B cell (primary cell): ENCODE results near the gene COG5. TPM values are rescaled to one million over a fixed set of nuclear protein-coding genes. Genes with fewer than 3 reads are reported as not detected.
"Not testable (repeated sequence)": the region's sequence is repeated elsewhere in the genome, so short reads cannot be mapped to it uniquely, and the experiment has no call there.

ENCODE experiments used
- ATAC-seq: fragments of 200-7000 bp; cut with Tn5 transposase; one replicate; pipeline ENCODE4 v1.10.0; 2021; ENCODE audit warnings: low read depth, mild to moderate bottlenecking, moderate number of reproducible peaks, moderate library complexity
- CTCF ChIA-PET: fragments of 350-600 bp; sonication (Branson Sonifier 250); formaldehyde crosslinking; loops from one replicate; lab custom pipeline; 2021; ENCODE audit warnings: antibody characterized with exemption, inconsistent platforms; lab: Charles Lee
- POLR2A ChIA-PET: fragments of 350-600 bp; sonication (Branson Sonifier 250); formaldehyde crosslinking; loops from one replicate; lab custom pipeline; 2021; ENCODE audit warnings: antibody characterized with exemption; lab: Charles Lee
- DNase-seq: peaks from one replicate; pipeline ENCODE4 v3.0.0; 2013
- H2AFZ ChIP-seq: 2 replicates; pipeline ENCODE4 v1.6.1; 2012; ENCODE audit warnings: mild to moderate bottlenecking, low read depth, low read length; ENCODE audit not compliant: insufficient read depth, poor library complexity, severe bottlenecking
- H3K27ac ChIP-seq, 2 donors: 1 replicate in 1 of 2; 2 replicates in 1 of 2; pipeline ENCODE4 v1.5.1; 2012 to 2013; ENCODE audit warnings: low read length in 2 of 2, mild to moderate bottlenecking in 2 of 2, moderate library complexity in 1 of 2
- H3K27me3 ChIP-seq, 4 experiments: fragments of 200-600 bp in 1 of 4; sonication (generic) in 1 of 4; replicated peaks in 1 of 4; 1 replicate in 2 of 4; 2 replicates in 2 of 4; pipeline versions ENCODE4 v1.6.1 to v1.7.0; 2013 to 2016; ENCODE audit warnings: low read length in 3 of 4, mild to moderate bottlenecking in 2 of 4, mixed read lengths in 1 of 4, moderate library complexity in 1 of 4; ENCODE audit not compliant: insufficient read depth in 4 of 4, control insufficient read depth in 3 of 4; ENCODE audit errors: control extremely low read depth in 1 of 4
- H3K36me3 ChIP-seq, 2 experiments: replicated peaks in 1 of 2; 1 replicate in 1 of 2; 2 replicates in 1 of 2; pipeline versions ENCODE4 v1.6.1 to v1.7.1; 2013; ENCODE audit warnings: low read length in 1 of 2; ENCODE audit not compliant: insufficient read depth in 2 of 2, control insufficient read depth in 1 of 2; ENCODE audit errors: control extremely low read depth in 1 of 2, extremely low read depth in 1 of 2
- H3K4me1 ChIP-seq, 2 donors: fragments of 200-600 bp in 1 of 2; sonication (generic) in 1 of 2; 1 replicate in 1 of 2; 2 replicates in 1 of 2; pipeline versions ENCODE4 v1.5.1 to v1.6.1; 2013 to 2017; ENCODE audit warnings: low read length in 2 of 2; ENCODE audit not compliant: control insufficient read depth in 2 of 2, insufficient read depth in 2 of 2
- H3K4me2 ChIP-seq: replicated peaks from 2 replicates; pipeline ENCODE3; 2012; ENCODE audit warnings: mild to moderate bottlenecking, low read depth, low read length; ENCODE audit not compliant: poor library complexity, severe bottlenecking
- H3K4me3 ChIP-seq, 5 experiments: fragments of 200-600 bp in 1 of 5; sonication (generic) in 1 of 5; 1 replicate in 3 of 5; 2 replicates in 2 of 5; pipeline versions ENCODE4 v1.5.1 to v1.7.0; 2011 to 2016; ENCODE audit warnings: low read length in 4 of 5, mild to moderate bottlenecking in 4 of 5, low read depth in 2 of 5, control low read depth in 1 of 5, moderate library complexity in 1 of 5; ENCODE audit not compliant: insufficient read depth in 1 of 5; ENCODE audit errors: control extremely low read depth in 1 of 5, extremely low read depth in 1 of 5
- H3K79me2 ChIP-seq: fragments of 200-600 bp; sonication (generic); one replicate; pipeline ENCODE4 v1.6.0; 2016; ENCODE audit warnings: low read length; ENCODE audit not compliant: control insufficient read depth, insufficient read depth
- H3K9ac ChIP-seq: fragments of 200-600 bp; sonication (generic); 2 replicates; pipeline ENCODE4 v1.6.1; 2017; ENCODE audit warnings: mild to moderate bottlenecking, low read length, moderate library complexity
- H3K9me3 ChIP-seq, 3 donors: one replicate each; pipeline versions ENCODE4 v1.6.1 to v1.7.1; 2013; ENCODE audit warnings: low read length in 2 of 3; ENCODE audit not compliant: control insufficient read depth in 2 of 3, insufficient read depth in 1 of 3; ENCODE audit errors: control extremely low read depth in 1 of 3
- H4K20me1 ChIP-seq: 2 replicates; pipeline ENCODE4 v1.6.0; 2012; ENCODE audit warnings: mild to moderate bottlenecking, low read length; ENCODE audit not compliant: insufficient read depth, control insufficient read depth, poor library complexity, severe bottlenecking
- H3K27ac Mint-ChIP-seq: one replicate; pipeline ENCODE4 v1.8.0; 2021; ENCODE audit warnings: mixed read lengths
- H3K27me3 Mint-ChIP-seq: one replicate; pipeline ENCODE4 v1.8.0; 2021; ENCODE audit warnings: mixed read lengths
- H3K4me1 Mint-ChIP-seq: one replicate; pipeline ENCODE4 v1.8.0; 2021; ENCODE audit warnings: mixed read lengths
- H3K4me3 Mint-ChIP-seq: one replicate; pipeline ENCODE4 v1.8.0; 2021; ENCODE audit warnings: mixed read lengths
- H3K9me3 Mint-ChIP-seq: one replicate; pipeline ENCODE4 v1.8.0; 2022; ENCODE audit warnings: mixed read lengths; ENCODE audit not compliant: insufficient read depth
- CTCF ChIP-seq: fragments of 200-600 bp; IDR thresholded peaks from one replicate; pipeline ENCODE4 v1.8.0; 2022; ENCODE audit warnings: antibody characterized with exemption, mild to moderate bottlenecking
- EZH2 ChIP-seq: IDR thresholded peaks from 2 replicates; pipeline ENCODE4 v1.6.1; 2012; ENCODE audit warnings: borderline replicate concordance, low read depth, mild to moderate bottlenecking, moderate library complexity, low read length; ENCODE audit not compliant: insufficient read depth, poor library complexity, severe bottlenecking
- whole genome bisulfite sequencing: methylation state at CpG from one replicate; pipeline ENCODE4 v1.1.5; 2013; ENCODE audit warnings: missing lambda C conversion rate; ENCODE audit not compliant: insufficient coverage; 5-methylcytosine and 5-hydroxymethylcytosine counted together
- intact Hi-C: fragments of 100-400 bp; cut with micrococcal nuclease; formaldehyde crosslinking; loops from one replicate; pipeline ENCODE4 v1.10.0; 2022
- polyA plus RNA-seq: library from polyadenylated mRNA; depleted of rRNA; stranded (reverse); fragments of >200 nt; gene quantifications from 2 replicates; pipeline ENCODE4 v1.2.3, GENCODE V29; 2012
- total RNA-seq, 2 donors: library from RNA; stranded (reverse); fragments of 120-200 nt in 1 of 2; gene quantifications; 1 replicate in 1 of 2; 2 replicates in 1 of 2; pipeline versions ENCODE4 v1.2.3 to v1.2.4, GENCODE V29; 2013 to 2022

COG5 gene
- total and polyA plus RNA-seq, 2 donors (not counting 1 experiment from before 2014, with no cell fraction given): 7.0 to 73.0 TPM

DNA sequence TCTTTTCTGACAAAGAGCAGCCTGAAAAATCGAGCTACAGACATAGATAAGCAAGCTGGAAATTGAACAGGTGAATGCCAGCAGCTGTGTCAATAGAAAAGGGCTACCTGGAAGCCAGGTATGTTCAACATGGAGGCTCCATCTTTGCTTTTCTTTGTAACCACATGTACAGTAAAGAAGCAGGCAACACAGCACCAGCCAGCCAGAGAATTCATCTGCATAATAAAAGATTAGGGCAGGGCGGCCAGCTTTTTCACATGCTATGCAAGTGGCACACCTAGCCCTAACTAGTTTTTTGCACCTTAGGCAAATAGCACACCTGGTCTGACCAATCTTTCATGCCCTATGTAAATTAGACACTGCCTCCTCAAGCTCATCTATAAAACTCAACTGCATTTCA lies 25.7 kb downstream of the COG5 start:
- POLR2A ChIA-PET: no interaction called here
- Histone ChIP-seq H3K4me3 (no peak overlapping the region), H3K79me2 (peaks cover 52% of the 10 kb centered on the region), H3K9ac (no peak overlapping the region), H3K4me2 (no peak overlapping the region), H3K36me3 (peaks cover 1 to 16% of the 10 kb centered on the region in 2 experiments), H3K9me3 (no peaks in the 10 kb centered on the region), H3K4me1 (no peaks in the 10 kb centered on the region), H3K27me3 (no peaks in the 10 kb centered on the region), H4K20me1 (peaks cover 19% of the 10 kb centered on the region), H3K27ac (no peak overlapping the region), H2AFZ (no peak overlapping the region)
- TF ChIP-seq EZH2 (no peak), CTCF (no peak)
- ATAC-seq (no peak), DNase-seq (no peak)
- H3K4me3 Mint-ChIP-seq: no peak overlapping the region
- H3K4me1 Mint-ChIP-seq: peaks cover 13% of the 10 kb centered on the region
- 100% methylated on average over 2 of the region's 2 CpGs for WGBS
- H3K27me3 Mint-ChIP-seq: no peaks in the 10 kb centered on the region
- CTCF ChIA-PET: no interaction called here
- H3K9me3 Mint-ChIP-seq: no peaks in the 10 kb centered on the region
- intact Hi-C loops: no loop called here
- H3K27ac Mint-ChIP-seq: no peak overlapping the region

DNA sequence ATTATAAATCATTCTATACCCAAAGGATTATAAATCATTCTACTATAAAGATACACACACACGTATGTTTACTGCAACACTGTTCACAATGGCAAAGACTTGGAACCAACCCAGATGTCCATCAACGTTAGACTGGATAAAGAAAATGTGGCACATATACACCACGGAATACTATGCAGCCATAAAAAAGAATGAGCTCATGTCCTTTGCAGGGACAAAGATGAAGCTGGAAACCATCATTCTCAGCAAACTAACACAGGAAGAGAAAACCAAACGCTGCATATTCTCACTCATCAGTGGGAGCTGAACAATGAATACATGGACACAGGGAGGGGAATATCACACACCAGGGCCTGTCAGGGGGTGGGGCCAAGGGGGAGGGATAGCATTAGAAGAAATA lies 26.5 kb downstream of the COG5 start:
- H3K9ac ChIP-seq, H3K27me3 Mint-ChIP-seq, H3K27ac Mint-ChIP-seq, H3K4me3 ChIP-seq, ATAC-seq, H3K4me3 Mint-ChIP-seq, POLR2A ChIA-PET, intact Hi-C loops, H3K9me3 Mint-ChIP-seq, H3K4me1 ChIP-seq, H3K27ac ChIP-seq, H2AFZ ChIP-seq, H3K9me3 ChIP-seq, H3K4me2 ChIP-seq, DNase-seq, H3K27me3 ChIP-seq, CTCF ChIA-PET: not testable (repeated sequence)
- Histone ChIP-seq H3K36me3 (peaks cover 0 to 16% of the 10 kb centered on the region in 2 experiments), H4K20me1 (peaks cover 19% of the 10 kb centered on the region), H3K79me2 (peaks cover 48% of the 10 kb centered on the region)
- H3K4me1 Mint-ChIP-seq: peaks cover 13% of the 10 kb centered on the region
- 94% methylated on average over 3 of the region's 4 CpGs for WGBS
